H4 (cell line): ENCODE measurements around the gene HSF4. TPM values are rescaled to one million over a fixed set of nuclear protein-coding genes. Genes with fewer than 3 reads are reported as not detected.

ENCODE experiments used
- DNase-seq: peaks from one replicate; pipeline ENCODE4 v3.0.0-alpha.2; 2015; ENCODE audit warnings: low spot score
- total RNA-seq: library from RNA; depleted of rRNA; stranded (reverse); fragments of >200 nt; shearing (Covaris generic); gene quantifications from 2 replicates; pipeline ENCODE4 v1.2.3, GENCODE V29; 2014

Gene HSF4
- total RNA-seq, 1 experiment from 2014 or later, result 0.50 TPM

DNA sequence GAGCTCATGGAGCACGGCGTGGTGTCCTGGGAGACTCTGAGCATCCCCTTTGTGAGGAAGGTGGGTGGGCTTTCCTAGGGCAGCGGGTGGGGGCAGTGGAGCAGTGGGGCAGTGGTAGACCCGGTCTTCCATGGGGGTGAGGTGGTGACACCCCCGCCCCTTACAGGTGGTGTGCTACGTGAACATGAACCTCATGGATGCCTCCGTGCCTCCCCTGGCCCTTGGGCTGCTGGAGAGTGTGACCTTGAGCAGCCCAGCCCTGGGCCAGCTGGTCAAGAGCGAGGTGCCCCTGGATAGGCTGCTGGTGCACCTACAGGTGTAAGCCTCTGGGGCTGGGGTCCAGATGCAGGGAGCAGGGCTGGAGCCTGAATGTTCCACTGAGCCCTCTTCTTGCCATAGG lies 35.9 kb downstream of the HSF4 start:
- DNase-seq, result no peak

DNA sequence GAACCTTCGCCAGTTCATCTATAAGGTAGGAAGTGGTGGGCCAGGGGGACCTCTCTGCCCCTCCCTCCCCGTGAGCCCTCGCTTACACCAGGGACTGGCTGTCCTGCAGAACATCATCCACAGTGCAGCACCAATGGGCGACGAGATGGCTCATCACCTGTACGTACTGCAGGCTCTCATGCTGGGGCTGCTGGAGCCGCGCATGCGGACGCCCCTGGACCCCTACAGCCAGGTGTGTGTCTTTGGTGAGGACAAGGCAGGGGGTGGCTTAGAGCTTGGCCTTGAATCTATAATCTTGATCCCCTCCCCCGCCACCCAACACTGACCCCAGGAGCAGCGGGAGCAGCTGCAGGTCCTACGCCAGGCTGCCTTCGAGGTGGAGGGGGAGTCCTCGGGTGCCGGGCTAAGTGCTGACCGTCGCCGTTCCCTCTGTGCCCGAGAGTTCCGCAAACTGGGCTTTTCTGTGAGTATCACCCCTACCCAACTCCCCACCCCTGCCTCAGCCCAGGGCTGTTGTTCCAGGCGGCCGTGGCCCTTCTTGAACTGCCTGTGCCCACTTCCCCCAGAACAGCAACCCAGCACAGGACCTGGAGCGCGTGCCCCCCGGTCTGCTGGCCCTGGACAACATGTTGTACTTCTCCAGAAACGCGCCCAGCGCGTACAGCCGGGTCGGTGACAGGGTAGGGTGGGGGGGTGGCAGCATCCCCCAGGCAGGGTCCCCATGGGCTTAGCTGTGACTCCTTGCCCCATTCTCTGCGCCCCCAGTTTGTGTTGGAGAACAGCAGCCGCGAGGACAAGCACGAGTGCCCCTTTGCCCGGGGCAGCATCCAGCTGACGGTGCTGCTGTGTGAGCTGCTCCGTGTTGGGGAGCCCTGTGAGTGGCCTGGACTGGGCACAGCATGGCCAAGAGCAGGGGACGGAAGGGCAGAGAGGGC lies 37.1 kb downstream of the HSF4 start:
- no peak for DNase-seq

DNA sequence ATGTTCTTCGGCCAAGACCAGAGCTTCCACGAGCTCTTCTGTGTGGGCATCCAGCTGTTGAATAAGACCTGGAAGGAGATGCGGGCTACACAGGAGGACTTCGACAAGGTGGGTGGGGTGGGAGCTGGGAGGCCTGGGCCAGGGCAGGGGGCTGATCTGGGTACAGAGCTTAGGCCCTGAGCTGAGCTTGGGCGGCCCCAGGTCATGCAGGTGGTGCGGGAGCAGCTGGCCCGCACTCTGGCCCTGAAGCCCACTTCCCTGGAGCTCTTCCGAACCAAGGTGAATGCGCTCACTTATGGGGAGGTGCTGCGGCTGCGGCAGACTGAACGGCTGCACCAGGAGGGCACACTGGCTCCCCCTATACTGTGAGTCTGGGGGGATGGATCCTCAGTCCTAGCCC lies 37.9 kb downstream of the HSF4 start:
- no peak for DNase-seq

DNA sequence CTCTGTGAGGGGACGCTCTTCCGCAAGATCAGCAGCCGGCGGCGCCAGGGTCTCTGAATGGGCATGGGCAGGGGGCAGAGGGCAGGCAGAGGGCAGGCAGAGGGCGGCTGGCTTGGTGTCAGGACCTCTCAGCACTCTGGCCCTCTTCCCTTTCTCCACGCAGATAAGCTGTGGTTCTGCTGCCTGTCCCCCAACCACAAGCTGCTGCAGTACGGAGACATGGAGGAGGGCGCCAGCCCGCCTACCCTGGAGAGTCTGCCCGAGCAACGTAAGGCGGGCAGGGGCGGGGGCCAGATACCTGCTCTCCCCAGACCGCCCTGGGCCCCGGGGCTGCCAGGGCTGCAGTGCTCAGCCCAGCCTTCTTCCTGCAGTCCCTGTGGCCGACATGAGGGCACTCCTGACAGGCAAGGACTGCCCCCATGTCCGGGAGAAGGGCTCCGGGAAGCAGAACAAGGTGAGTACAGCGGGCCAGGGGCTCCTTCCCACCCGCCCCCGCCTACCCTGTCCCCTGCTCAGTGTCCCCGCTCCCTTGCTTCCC lies 38.5 kb downstream of the HSF4 start:
- DNase-seq, result no peak

DNA sequence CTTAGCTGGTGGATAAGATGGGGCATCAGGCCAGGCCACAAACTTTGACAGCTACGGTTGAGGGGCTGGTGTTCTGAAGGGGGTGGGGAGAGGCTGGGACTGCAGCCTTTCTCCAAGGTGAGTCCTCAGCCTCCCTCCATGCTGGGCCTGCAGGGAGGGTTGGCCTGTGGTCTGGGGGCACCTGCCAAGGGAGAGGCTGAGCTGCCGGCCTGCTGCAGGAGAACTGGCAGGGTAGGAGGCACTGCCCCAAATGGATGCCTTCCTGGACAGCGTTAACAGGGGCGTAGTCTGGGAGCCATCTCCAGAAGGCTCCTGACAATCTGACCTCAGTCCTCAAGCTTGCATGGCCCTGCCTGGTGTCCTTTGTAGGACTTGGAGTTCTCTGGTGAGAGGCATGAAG lies 39.5 kb downstream of the HSF4 start:
- no peak for DNase-seq

DNA sequence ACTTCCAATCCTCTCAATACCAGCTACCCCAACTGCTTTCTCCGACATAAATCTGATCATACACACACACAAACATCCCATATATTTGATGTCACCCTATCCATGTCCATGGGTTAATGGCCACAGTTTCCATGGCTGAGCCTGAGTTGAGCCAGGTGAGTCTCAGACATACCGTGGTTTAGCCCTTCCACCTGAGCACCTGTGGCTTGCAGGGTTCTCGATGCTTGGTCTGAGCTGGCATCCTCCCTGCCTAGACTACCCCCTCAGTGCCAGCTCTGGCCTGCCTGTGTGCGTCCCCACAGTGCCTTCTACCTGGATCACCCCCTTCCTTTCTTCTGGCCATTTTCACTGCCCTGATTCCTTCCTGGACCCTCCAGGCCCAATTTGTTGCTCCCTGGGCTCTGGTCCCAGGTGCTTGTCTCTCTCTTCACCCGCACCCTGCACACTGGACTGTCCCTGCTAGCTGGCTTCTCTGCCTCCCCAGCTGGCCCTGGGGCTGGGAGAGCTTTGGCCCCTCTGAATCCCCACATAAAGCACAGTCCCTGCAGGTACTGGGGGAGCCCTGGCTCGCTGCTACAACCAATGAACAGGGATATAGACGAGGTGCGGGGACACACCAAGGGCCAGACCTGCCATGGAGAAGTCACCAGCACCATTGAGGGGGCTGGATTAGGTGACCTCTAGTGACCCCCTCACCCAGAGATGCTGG lies 41.7 kb downstream of the HSF4 start:
- DNase-seq, result no peak

DNA sequence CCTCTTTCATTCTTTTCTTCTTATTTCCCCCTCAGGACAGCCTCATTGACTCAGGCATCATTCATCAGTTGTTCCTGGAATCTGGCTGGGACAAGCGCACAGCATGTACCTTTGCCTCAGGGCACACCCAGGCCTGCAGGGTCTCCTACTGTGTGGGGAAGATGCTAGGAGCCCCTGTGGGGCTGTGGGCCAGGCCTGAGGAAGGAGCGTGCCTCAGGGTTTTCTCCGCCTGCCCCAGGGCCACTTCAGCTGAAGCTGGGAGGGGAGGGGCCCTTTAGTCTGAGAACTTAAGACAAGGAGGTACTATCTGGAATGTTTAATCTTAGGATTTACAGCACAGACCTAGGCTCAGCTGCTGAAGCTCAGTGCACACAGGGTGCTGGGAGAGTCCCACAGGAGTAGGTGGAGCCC lies 42.3 kb downstream of the HSF4 start:
- no peak for DNase-seq

DNA sequence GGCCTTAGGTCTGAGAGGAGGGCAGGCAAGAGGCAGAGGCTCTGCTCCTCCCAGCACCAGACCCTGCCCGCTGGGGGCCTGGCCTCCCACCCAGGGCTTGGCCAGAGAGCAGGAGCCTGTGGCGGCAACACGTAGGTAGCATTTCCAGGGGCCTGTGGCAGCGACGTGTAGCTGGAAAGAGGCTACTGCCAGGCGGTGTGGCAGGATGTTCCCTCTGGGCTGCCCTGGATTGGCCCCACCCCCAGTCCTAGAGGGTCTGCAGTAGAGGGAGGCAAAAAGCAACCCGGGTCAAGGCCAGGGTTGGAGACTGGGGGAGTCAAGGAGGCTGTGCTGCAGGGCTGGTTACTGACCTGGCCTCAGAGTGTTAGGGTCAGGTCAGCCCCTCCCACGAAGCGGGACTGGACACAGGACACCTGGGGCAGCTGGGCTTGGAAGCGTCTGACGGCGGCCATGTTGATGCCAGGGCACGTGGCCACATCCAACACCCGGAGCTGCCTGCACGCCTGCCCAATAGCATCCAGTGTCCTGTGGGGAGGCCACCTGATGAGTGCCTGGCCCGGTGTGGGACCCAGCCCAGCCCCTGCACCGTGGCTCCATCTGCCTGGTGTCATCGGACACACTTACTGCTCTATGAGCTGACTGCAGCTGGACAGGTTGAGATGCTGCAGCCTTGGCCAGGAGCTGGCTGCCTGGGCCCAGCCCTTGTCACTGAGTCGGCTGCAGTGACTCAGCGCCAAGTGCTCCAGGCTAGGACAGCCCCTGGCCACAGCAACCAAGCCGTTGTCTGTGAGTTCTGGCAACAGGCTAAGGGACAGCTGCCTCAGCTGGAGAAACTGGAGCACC lies 42.9 kb downstream of the HSF4 start:
- DNase-seq, result peak; percentile 43

DNA sequence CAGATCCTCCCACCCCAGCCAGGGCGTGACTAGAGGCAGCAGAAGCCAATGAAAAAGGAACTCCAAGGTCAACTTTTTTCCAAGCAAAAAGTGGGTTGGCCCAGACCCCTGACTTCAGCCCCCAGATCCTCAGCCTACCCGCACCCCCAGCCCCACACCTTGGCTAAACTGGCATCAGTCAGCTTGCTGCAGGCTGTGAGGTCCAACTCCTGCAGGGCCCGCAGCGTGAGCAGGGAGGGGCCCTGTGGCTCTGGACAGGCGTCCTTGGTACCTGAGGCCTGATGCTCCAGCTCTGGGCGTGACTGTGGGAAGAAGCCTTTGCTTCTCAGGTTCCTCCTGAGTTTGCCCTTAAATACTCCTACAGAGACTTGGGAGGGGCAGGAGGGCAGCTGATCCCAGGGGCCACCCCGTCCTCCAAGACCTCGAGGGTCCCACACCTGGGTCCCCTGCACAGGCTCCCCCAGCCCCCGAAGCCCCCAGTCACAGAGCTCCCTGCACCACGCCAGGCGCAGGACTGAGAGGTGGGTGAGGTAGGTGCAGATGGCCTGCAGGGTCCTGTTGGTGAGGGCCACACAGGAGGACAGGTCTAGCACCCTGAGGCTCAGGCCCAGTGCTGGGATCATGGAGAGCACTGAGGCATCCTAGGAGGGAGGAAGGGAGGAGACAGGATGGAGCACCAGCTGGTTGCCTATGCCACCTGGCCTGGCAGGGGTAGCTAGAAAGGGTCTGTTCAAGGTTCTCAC lies 43.8 kb downstream of the HSF4 start:
- DNase-seq, result no peak

DNA sequence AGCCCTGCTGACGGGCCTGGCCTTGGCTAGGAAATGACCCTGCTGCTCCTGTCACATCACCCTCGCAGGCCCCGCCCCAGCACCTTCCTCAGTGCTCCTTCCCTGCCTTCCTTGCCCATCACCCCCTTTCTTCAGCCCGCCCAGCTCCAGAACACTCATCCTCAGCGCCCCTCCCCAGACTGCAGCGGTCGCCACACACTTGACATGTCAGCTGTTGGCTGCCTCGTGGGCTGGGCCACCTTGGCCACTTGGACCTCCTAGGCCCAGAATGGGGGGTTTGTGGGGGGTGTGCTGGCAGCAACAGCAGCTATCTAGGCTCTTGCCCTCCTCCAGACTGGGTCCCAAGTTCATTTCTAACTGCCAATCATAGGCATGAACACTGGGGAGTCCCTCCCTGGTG lies 45.0 kb downstream of the HSF4 start:
- DNase-seq, result no peak

DNA sequence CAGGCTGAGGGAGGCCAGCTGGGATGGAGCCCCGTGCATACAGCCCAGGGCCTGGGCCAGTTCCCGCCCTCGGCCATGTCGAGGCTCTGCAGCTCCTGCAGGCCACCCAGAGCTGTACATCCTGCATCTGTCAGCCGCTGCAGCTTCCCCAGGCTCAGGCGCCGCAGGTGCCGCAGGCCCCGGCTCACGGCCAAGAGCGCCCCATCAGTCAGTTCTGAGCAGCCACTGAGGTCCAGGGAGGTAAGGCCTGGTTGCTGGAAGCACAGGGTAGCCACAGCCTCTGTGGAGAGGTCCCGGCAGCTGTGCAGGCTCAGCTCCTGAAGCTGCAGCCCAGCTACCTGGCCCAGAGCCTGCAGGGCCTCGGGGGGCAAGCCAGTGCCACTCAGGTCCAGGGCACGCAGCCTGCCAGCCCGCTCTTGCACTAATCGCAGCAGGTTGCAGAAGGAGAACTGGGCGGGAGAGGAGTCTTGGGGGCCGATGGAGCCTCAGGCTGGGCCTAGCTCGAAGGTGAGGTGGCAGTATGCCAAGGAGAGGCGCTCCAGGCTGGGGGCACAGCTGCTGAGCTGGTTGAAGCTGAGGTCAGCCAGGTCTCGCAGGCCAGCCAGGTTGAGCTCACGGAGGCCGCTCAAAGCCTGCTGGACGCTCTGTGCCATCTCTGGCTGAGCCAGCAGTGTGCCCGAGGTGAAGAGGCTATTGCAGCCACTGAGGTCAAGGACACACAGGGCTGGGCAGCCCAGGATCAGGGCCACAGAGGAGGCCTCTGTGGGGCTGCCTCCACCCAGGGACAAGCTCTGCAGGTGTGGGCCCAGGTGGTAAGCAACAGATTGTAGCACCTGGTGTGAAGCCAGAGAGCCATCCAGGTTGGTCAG lies 45.8 kb downstream of the HSF4 start:
- no peak for DNase-seq

DNA sequence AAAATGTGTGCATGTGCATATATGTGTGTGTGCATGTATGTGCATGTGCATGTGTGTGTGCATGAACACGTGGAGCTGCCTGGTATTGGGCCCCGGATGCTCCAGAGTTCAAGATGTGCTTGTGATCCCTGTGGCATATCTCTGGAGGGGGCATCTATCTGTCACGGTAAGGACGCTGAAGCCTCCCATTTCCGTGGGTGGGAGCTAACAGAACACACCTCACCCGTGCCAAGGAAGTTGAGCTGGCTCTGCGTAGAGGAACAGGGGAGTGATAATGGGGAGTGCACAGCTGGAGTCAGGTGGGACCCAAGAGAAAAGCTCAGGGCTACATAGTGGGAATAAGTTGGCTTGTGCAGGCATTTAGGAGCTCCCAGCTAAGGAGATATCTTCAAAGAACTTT lies 47.1 kb downstream of the HSF4 start:
- no peak for DNase-seq

DNA sequence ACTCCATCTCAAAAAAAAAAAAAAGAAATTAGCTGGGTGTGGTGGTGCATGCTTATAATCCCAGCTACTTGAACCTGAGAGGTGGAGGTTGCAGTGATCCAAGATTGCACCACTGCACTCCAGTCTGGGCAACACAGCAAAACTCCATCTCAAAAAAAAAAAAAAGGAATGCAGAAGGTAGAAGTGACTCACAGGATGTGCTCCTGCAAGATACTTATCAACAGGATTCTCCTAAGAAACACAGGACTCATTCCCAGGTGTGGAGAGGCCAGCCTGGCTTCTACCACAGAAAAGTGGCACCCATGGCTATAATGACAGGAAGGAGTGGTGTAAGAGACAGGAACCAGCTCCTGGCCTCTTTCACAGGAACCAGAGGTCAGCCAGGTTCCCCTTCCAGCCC lies 48.2 kb downstream of the HSF4 start:
- DNase-seq, result no peak

DNA sequence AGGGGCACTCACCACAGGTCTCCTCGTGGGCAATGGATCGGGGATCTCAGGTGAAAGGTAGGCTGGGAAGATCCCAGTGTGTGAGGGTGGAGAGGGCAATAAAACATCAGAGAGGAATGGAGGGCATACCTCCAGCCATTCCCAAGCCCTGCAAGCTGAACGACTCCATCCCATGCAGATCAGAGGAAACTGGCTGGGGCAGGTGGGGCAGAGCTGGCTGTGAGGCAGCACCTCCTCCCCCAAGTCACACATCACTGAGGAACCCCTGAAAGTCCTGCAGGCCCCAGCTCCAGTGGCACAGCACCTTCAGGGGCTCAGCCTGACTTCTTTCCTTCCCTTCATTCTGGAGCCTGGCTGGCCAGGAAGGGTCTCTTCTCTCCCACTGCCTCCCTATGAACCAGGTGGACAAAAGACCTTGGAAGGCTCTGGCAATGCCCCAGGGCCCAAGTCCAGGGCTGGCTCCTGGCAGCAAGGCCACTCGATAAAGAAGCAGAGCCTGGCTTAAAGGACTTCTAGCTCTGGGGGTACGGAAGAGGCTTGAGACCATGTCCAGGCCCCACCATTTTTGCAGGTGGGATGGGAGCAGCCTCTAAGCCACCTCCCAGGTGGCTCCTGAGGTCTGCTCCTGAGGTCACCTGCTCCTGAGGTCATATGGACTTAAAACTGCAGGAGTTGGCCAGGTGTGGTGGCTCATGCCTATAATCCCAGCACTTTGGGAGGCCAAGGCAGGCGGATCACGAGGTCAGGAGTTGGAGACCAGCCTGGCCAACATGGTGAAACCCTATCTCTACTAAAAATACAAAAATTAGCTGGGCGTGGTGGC lies 48.9 kb downstream of the HSF4 start:
- DNase-seq, result no peak

DNA sequence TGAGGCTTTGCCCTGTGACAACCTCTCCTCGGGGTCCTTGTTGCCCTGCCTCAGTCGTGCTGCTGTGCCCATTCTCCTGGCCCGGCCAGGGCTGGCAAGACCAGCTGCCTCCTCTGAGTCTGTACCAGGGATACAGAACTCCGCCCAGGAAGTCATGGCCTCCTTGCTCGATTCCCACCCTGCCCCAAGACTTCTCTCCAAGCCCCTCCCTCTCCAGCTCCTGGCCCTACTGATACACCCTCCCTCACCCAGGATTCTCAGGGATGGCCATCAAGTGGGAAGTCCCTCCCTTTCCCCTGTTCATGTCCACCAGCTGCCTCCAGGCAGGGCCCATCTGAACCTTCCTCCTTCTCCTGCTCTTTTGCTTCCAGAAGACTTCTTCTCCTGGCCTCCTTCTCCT lies 51.2 kb downstream of the HSF4 start:
- no peak for DNase-seq

DNA sequence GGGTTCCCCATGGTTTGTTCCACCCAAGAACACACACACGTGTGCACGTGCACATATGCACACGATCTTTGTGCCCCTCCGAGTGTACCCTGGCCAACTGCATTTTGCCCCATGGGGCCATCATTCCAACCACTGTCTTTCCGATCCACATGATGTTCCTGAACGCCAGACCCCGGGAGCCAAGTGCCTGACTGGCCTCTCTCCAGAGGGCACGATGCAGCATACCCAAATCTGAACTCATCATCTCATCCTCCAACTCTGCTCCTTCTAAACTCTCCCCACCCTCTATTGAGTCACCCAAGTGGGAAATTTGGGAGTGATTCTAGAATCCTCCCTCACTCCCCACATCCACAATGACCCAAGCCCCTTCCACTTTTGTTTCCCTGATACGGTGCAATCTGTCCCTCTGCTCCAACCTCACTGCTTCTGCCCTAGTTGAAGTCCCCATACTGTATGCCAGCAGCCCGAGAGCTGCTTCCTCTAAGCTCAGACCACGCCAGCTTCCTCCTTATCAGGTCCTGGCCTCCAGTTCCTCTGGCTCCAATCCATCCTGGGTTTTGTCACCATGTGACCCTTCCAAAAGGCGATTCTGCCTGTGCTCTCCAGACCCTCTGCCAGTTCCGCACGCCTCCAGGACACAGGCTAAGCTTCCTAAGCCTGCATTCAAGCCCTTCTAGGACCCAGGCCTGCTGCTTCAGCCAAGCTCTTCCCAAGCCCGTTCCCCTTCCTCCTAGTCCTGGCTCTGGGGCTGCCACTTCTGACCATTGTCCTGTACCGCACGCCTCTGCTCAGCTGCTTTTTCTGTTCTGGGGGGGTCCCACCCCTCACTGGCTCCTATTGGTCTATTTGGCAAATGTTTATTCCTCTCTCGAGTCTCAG lies 52.3 kb downstream of the HSF4 start:
- no peak for DNase-seq
